Transverse colon (tissue), 4 donors: ENCODE results near the gene KAT6B. TPM values are rescaled to one million over a fixed set of nuclear protein-coding genes. Genes with fewer than 3 reads are reported as not detected.

Experiments used
- DNase-seq: peaks from one replicate; pipeline ENCODE4 v3.0.0-alpha.2; 2019
- H3K27ac ChIP-seq, 4 donors: fragments of 200-600 bp; sonication (generic); 2 replicates each; pipeline ENCODE4 v1.5.1; 2016 to 2018; ENCODE audit warnings: inconsistent platforms in 4 of 4
- H3K27me3 ChIP-seq: fragments of 200-600 bp; sonication (generic); 2 replicates; pipeline ENCODE4 v1.5.1; 2017; ENCODE audit warnings: inconsistent platforms
- H3K36me3 ChIP-seq, 4 donors: fragments of 200-600 bp; sonication (generic); 2 replicates each; pipeline ENCODE4 v1.5.1; 2017 to 2019; ENCODE audit warnings: inconsistent platforms in 4 of 4
- H3K4me1 ChIP-seq, 4 donors: fragments of 200-600 bp; sonication (generic); 2 replicates each; pipeline ENCODE4 v1.5.1; 2017 to 2020; ENCODE audit warnings: inconsistent platforms in 4 of 4
- H3K4me3 ChIP-seq, 4 donors: fragments of 200-600 bp; sonication (generic); 1 replicate in 1 of 4; 2 replicates in 3 of 4; pipeline versions ENCODE4 v1.5.1 to v1.6.1; 2017 to 2019; ENCODE audit warnings: inconsistent platforms in 4 of 4
- H3K9me3 ChIP-seq, 2 donors: fragments of 200-600 bp; sonication (generic); 2 replicates each; pipeline ENCODE4 v1.5.1; 2017 to 2019; ENCODE audit warnings: inconsistent platforms in 2 of 2
- CTCF ChIP-seq, 5 experiments: fragments of 200-600 bp in 3 of 5; fragments of 450-650 bp in 2 of 5; sonication (generic) in 3 of 5; IDR thresholded peaks; 1 replicate in 2 of 5; 2 replicates in 3 of 5; pipeline ENCODE4 v1.5.1; 2016 to 2017; ENCODE audit warnings: antibody characterized with exemption in 5 of 5, inconsistent platforms in 3 of 5, mild to moderate bottlenecking in 2 of 5, moderate library complexity in 1 of 5
- EP300 ChIP-seq: sonication (generic); formaldehyde crosslinking; IDR thresholded peaks from one replicate; pipeline ENCODE4 v1.6.1; 2017; ENCODE audit warnings: antibody characterized with exemption, low read depth
- POLR2A ChIP-seq: fragments of 450-650 bp; IDR thresholded peaks from one replicate; pipeline ENCODE4 v1.6.1; 2016; ENCODE audit warnings: antibody characterized with exemption, mild to moderate bottlenecking, moderate library complexity
- POLR2AphosphoS5 ChIP-seq, 3 donors: sonication (generic); formaldehyde crosslinking; IDR thresholded peaks; one replicate each; pipeline ENCODE4 v1.6.1; 2016; ENCODE audit warnings: antibody characterized with exemption in 3 of 3
- WGBS, 2 donors: methylation state at CpG; one replicate each; pipeline ENCODE4 v1.1.5; 2018; ENCODE audit warnings: low coverage in 1 of 2; 5-methylcytosine and 5-hydroxymethylcytosine counted together
- in situ Hi-C, 4 donors: fragments of 200-750 bp; cut with MboI; loops; one replicate each; pipeline versions ENCODE4 v1.15.0 to v1.15.1; 2017; ENCODE audit warnings: low sequenced_read_pairs in 3 of 4, low pct_ligation_motif_present in 1 of 4, low pct_unique_long_range_greater_than_20kb in 1 of 4
- intact Hi-C: fragments of 100-400 bp; cut with DNase I; formaldehyde crosslinking; loops from one replicate; pipeline ENCODE4 v1.15.1; 2023; ENCODE audit warnings: low total_unique reads
- total RNA-seq, 4 donors: library from RNA; depleted of rRNA; stranded (reverse); fragments of >200 nt; gene quantifications; one replicate each; pipeline ENCODE4 v1.1.0, GENCODE V29; 2016

KAT6B gene
- total RNA-seq, 4 donors from 2014 or later, result 27.3 to 67.0 (median 54.9) TPM

DNA sequence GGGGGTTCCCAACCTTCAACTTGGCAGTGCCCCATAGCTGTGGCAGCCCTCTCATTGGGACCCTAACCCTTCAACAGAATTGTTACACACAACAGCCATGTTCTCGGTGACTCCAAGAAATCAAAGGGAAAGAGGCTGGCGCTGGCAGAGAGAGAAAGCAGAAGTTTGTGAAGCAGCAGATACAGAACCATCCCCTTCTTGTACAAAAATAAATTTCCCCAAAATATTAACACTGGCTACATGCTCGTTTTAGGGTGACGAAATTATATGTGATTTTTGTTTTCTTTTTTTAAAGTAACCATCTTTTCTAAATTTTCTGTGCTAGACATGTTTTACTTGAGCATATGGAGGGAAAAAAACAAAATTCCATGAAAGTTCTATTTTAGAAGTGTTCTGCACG, 239.9 kb downstream of the KAT6B start:
- Histone ChIP-seq H3K27ac (no peak overlapping the region), H3K4me1 (peaks cover 0 to 3% (median 0%) of the 10 kb centered on the region in 4 donors), H3K36me3 (no peaks in the 10 kb centered on the region), H3K9me3 (no peaks in the 10 kb centered on the region), H3K4me3 (no peak overlapping the region), H3K27me3 (no peaks in the 10 kb centered on the region)
- TF ChIP-seq POLR2AphosphoS5 (IDR thresholded peaks at IDR 0.05), result no peak
- TF ChIP-seq CTCF (IDR thresholded peaks at IDR 0.05), result no peak
- no peak for TF ChIP-seq POLR2A
- no peak for TF ChIP-seq EP300
- WGBS, 2 donors, result 87 to 91% methylated on average over 5 of the region's 5 CpGs
- in situ Hi-C loops, result no loop called here
- intact Hi-C loops, result no loop called here
- DNase-seq, result no peak

GRCh38 chr10:75067272-75067671, 240.9 kb downstream of the KAT6B start:
- WGBS, 2 donors, result 75 to 93% methylated on average over 3 to 7 of the region's 7 CpGs
- TF ChIP-seq EP300, result no peak
- no peak for TF ChIP-seq POLR2AphosphoS5 (IDR thresholded peaks at IDR 0.05)
- TF ChIP-seq CTCF (IDR thresholded peaks at IDR 0.05), result no peak
- TF ChIP-seq POLR2A, result no peak
- Histone ChIP-seq H3K4me3 (no peak overlapping the region), H3K9me3 (no peaks in the 10 kb centered on the region), H3K27ac (no peak overlapping the region), H3K36me3 (no peaks in the 10 kb centered on the region), H3K27me3 (no peaks in the 10 kb centered on the region), H3K4me1 (peaks cover 0 to 3% (median 0%) of the 10 kb centered on the region in 4 donors)
- in situ Hi-C loops (no loop called here), intact Hi-C loops (no loop called here)
- no peak for DNase-seq

- Histone ChIP-seq H3K27me3 (no peaks in the 10 kb centered on the region), H3K4me3 (no peak overlapping the region), H3K9me3 (no peaks in the 10 kb centered on the region), H3K4me1 (peaks cover 0 to 3% (median 0%) of the 10 kb centered on the region in 4 donors), H3K36me3 (no peaks in the 10 kb centered on the region), H3K27ac (no peak overlapping the region)
- intact Hi-C loops (no loop called here), in situ Hi-C loops (no loop called here)
- WGBS, 2 donors, result 74 to 89% methylated on average over 4 to 6 of the region's 6 CpGs
- no peak for DNase-seq
- no peak for TF ChIP-seq POLR2A
- TF ChIP-seq POLR2AphosphoS5 (IDR thresholded peaks at IDR 0.05), result no peak
- no peak for TF ChIP-seq EP300
- TF ChIP-seq CTCF (IDR thresholded peaks at IDR 0.05), result no peak
These were observed 242.1 kb downstream of the KAT6B start for GRCh38 chr10:75068523-75068922.

DNA sequence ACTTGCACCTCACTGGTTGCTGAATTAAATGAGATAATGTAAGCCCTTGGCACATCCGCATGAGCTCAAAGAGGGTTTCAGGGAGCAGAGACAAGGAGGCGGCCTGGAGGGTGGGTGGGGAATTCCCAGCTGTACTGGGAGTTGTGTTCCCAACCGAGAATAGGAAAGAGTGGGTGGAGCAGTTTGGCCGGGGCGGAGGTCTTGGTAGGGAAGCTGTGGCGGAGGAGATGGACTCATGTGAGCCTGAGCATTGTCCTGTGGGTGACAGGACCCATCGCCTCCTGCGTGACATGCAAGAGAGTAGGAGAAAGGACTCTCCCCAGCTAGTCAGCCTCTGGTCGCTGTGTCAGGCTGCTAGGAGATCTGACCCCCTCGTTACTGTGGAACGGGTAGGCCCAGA, 244.1 kb downstream of the KAT6B start:
- Histone ChIP-seq H3K27me3 (no peaks in the 10 kb centered on the region), H3K9me3 (no peaks in the 10 kb centered on the region), H3K4me3 (no peak overlapping the region), H3K27ac (no peak overlapping the region), H3K4me1 (peaks cover 0 to 3% (median 0%) of the 10 kb centered on the region in 4 donors), H3K36me3 (no peaks in the 10 kb centered on the region)
- WGBS, 2 donors, result 71 to 84% methylated on average over 4 to 11 of the region's 11 CpGs
- intact Hi-C loops, result no loop called here
- in situ Hi-C loops, result no loop called here
- TF ChIP-seq EP300, result no peak
- TF ChIP-seq POLR2AphosphoS5 (IDR thresholded peaks at IDR 0.05), result no peak
- no peak for TF ChIP-seq CTCF (IDR thresholded peaks at IDR 0.05)
- TF ChIP-seq POLR2A, result no peak
- DNase-seq, result no peak
